Glomerular visceral epithelial cell (primary cell): ENCODE data around the gene CEP72.
"Not testable (repeated sequence)": the region's sequence is repeated elsewhere in the genome, so short reads cannot be mapped to it uniquely, and the experiment has no call there.

Experiments
- DNase-seq: peaks from one replicate; pipeline ENCODE4 v3.0.0-alpha.2; 2016; ENCODE audit errors: extremely low spot score

Gene CEP72

DNA sequence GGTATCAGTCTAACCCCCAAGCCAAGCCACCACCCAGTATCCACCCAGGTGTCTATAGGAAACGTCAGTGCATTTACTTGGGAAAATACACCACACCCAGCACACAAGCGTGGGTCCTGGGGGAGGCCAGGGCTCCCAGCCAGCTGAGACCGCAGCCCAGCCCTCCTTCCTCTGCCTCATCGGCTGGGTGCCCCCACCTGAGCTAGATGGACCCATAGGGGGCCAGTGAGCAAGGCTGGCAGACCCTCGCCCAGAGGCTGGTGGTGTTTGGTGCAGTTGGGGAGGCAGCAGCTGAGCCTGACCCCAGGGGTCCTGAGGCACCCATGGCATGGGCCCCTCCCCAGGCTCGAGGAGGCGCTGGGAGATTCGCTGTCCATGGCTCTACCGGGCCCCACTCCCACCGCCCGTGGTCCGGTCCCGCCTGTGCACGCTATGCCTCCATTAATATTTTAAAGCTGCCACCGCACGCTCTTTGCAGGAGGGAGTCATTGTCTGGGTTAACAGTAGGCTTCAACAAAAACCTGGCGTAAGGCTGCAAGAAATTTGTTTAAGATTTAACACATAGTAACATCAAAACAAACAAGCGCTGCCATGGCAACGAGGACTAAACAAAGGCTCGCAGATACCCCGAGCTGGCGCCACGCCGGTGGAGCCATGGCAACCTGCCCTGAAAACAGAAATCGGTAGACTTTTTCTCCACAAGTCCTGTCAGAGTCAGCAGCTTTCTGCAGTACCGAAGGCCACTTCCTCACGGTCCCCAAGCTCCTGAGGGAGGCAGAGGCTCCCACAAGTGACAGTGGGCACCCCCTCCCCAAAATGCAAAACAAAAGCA lies 60.4 kb downstream of the CEP72 start:
- DNase-seq, result peak; percentile 91

DNA sequence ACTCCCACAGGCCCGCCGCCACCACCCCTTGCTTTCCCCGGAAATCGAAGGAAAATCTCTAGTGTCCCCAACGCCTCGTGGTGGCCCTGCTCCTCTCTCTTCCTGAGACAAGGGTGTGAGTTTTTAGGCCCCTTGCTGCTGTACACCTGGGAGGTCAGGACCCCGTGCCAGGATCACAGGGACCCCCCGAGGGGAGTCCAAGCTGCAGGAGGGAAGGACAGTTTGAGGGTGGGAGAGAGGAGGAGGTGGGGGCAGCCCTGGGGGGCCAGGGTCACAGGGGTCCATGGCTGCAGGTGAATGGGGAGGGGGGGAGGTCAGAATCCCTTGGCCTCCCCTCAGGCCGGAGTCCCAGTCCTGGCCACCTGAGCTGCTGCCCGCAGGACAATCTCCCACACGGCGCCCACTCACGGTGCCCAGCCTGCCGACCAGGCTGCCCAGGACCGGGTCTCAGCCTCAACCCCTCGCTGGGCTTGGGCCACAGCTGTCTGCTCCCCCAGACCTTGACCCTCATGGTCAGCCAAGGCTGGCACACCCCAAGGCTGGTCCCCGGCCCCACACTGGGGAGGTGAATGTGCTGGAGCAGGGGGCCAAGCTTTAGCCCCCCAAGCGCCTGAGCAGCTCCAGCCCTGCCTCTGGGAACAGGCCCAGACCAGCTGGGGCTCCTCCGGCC lies 61.2 kb downstream of the CEP72 start:
- no peak for DNase-seq

DNA sequence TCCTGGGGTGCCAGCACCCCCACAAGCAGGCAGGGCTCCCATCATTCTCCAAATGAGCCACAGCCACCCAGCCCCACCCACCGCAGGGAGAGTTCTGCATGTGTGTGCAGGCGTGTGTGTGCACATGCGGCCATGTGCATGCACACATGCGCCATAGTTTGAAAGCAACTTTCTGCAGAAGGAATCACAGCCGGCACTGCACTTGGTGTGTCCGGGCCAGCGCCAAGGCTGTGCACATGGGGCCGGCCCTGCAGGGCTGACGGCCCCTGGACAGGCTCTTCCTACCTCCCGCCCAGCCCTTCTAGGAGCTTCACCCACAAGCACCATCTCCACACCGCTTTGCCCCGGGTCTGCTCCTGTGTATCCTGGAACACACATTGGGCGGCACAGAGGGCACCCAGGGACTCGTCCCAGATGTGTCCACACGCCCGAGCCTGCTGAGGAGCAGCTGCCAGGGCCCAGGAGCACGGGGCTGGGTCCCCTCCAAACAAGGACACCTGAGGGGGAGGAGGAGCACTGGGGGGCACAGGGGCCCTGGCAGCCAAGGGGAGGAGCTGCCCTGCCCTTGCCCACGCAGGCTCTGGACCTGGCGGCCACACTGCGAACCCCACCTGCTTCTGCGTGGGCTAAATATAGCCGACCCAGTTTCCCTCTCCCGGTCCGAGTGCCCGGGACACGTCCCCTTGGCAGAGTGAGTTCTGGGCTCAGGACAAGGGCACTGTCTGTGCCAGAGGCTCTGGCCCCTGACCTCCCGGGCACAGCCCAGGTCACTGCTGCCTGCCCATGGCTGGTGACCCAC lies 61.9 kb downstream of the CEP72 start:
- DNase-seq, result no peak

DNA sequence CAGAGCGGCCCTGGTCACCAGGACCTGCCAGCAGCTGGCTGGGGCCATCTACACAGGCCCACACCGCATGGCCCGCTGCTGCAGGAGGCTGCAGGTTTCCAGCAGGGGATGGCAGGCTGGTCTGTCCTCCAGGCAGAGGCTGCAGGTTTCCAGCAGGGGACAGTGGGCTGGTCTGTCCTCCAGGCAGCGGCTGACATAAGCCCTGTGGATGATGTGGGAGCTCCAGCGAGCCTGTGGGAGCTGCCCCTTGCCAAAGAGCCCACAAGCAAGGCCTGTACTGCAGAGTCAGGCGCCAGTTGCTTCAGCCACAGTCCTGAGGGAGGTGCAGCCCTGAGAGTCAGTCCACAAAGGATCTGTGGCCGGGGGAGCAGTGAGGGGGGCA lies 62.5 kb downstream of the CEP72 start:
- no peak for DNase-seq

DNA sequence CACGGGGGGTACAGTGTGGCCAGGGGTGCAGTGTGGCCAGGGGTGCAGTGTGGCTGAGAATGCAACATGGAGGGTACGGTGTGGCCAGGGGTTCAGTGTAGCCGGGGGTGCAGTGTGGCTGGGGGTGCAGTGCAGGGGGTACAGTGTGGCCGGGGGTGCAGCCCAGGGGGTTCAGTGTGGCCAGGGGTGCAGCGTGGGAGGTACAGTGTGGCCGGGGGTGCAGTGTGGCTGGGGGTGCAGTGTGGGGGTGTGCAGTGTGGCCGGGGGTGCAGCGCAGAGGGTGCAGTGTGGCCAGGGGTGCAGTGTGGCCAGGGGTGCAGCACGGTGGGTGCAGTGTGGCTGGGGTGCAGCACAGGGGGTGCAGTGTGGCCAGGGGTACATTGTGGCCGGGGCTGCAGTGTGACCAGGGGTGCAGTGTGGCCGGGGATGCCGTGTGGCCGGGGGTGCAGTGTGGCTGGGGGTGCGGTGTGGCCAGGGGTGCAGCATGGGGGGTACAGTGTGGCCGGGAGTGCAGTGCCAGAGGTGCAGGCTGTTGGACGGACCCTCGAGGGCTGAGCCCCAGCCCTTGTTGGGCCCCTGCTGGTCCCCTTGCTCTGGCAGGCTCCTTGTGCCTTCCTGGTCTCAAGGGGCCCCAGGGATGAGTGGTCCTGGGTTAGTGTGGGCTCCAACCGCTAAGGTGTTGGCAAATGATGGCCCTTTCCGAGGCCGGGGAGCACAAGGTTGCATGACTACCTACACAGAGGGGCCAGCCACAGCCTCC lies 63.2 kb downstream of the CEP72 start:
- no peak for DNase-seq

DNA sequence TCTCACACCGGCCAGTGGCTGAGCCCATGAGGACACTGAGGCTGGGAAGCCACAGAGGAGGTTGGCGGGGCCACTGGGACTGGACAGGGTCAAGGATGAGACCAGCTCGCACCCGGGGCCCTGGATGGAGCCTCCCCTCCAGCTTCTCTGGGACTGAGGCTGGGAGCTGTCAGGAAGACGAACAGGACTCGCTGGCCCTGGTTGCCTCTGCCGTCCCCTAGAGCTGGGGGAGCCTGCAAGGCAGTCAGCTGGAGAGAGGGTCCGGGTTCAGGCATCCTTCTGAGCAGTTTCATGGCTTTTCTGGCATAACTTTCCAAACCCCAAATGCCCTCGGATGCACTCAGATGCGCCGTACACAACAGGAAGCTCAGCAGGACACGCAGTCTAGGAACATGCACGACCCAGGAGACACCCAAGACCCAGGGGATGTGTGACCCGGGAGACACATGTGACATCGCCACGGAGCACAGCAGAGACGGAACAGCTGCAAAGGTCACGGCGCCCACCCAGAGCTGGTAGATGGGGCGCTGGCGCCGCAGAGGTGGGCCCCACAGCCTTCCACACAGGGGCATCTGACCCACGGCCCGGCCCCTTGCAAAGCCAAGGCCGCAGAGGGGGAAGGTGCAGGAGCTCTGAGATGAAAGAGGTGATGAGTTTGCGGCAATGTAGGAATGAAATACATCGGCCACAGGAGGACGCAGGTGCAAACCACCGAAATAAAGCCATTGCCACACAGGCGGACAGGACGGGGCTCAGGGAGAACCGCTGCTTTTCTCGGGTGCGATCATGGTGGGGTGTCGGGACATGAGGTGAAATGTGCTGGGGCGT lies 63.9 kb downstream of the CEP72 start:
- DNase-seq, result no peak

DNA sequence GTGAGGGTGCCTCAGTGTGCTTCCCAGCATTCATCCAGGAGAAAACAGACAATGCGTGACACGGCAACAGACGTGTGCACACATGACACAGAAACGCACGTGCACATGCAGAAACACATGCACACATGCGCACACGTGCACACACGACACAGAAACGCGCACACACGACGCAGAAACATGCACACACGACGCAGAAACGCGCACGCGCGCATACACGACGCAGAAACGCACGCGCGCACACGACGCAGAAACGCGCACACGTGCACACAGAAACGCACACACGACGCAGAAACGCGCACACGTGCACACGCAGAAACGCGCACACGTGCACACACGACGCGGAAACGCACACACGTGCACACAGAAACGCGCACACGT lies 64.5 kb downstream of the CEP72 start:
- no peak for DNase-seq

DNA sequence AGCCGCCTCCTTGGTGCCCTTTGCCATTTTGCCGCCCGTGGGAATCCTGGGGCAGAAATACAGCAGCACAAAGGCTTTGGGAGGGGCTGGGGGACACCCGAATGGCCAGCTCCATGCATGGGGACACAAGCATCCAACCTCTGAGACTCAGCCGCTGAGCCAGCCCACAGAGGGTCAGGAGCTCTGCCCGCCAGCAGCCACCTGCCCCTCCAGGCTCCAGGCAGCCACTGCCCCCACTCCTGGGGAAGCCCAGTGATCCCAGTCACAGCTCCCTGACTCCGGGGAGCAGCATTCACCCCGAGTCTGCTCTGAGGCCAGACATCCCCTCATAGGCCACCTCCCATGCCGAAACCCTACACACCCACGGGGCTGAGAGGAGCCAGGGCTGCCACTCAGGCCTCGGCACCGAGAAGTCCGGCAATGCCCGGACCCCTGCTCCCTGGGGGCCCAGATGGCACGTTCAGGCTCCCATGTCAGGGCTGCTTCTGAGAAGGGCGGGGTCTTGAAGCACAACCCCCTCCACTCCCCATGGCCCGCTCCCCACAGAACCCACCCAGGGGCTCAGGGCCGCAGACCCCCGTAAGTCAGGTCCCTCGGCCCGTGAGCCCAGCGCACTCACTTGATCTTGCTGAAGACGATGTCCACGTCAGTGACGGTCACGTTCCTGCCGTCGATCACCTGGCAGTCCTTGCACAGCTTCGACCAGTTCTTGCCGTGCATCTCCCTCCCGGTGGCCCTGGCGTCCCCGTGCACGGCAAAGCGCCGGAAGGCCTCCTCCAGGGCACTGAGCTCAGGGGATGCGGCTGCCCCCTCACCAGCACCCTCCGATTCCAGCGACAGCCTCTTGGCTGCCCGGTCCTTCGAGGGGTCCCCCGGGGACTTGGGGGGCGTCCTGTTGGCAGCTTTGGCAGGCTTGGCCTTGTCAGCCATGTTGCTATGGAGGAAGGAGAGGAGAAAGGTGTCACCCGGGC lies 65.3 kb downstream of the CEP72 start:
- no peak for DNase-seq

DNA sequence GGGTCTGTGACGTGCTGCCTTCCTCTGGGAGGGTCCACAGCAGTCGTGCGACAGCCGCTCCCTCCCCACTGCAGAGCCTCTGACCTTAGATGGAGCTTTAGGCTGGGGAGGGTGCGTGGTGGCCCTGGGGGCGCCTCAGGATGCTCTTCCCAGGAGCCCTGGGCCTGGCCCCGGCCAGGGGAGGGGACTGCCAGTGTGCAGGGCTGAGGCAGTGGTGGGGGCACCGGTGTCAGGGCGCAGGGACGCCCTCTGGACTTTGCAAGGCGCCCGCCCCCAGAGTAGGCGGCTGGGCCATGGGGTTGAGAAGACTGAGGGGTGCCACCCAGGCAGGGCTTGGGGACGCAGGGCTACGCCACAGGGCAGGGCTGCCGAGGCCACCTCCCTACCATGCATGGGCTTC lies 66.4 kb downstream of the CEP72 start:
- not testable (repeated sequence) for DNase-seq

DNA sequence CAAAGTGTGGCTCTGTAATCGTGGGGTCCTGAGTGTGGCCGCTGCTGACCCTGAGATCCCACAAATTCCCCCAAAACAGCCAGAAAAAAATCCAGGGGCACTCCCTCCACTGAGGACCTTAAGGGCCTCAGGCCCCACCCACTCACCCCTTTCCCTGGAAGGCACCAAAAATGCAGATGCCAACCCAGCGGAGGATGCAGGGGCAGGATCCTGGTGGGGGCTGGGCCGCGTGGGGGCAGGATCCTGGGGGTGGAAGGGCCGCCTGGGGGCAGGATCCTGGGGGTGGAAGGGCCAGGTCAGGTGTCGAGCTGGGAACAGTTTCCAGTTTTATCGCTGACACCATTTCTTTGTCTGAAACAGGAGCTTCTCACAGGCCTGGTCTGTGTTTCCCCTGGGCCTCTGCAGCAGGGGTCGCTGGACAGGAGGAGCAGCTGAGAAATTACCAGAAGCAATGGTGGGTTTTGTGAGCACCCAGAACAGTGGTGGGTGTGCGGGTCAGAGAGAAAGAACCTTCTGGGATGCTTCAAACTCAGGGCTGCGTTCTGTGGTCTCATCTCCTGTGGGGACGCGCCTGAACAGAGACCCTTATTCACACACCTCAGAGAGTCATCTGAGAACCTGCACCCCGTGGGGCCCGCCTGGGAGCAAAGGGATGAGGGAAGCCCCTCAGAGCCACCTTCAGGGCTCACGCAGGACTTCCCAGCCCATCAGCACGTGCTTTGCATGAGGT lies 67.2 kb downstream of the CEP72 start:
- DNase-seq, result not testable (repeated sequence)

DNA sequence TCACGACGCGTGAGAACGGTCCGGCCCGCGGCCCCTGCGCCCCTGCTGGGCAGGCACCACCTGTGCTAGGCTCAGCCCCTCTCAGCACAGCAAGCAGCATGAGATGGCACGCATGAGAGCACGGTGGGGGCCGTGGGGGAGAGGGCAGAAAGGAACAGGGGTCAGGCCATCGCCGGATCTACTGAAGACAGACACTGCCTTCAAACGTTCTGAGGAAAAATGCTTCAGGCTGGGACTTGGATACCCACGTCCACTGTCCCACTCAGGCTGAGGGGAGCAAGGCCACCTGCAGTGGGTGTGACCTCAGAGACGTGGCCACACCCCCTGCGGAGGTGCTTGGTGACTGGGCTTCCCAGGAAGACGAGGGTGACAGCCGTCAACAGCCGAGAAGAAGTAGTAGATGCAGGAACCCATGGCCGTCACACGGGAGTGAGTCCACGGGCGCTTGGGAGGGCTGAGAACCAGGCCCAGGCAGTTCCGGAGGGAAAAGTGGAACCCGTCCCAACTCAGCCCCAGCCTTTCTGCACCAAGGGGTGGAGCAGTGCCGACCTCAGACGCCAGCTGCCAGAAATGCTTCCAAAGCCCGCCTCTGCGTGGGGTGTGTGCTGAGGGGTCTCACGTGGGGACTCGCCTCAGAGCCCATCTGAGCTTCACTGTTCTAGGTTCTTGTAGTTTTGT lies 68.1 kb downstream of the CEP72 start:
- not testable (repeated sequence) for DNase-seq

DNA sequence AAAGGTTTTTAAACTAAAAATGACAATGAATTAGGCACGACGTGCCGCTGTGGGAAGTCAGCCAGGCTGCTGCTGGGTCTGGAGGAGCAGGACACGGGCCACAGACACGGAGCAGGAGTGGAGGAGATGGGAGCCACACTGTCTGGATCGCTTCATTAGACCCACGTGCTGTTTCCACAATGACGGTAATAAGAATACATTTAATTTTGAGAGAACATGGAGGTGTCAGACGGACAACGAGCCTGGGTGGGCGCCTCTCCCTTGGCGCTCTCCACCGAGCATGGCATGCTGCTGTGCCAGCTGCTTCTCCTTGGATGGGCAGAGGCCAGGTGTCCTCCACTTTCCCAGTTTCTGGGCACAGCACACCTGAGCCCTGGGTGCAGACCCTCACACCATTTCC lies 68.7 kb downstream of the CEP72 start:
- DNase-seq, result not testable (repeated sequence)

DNA sequence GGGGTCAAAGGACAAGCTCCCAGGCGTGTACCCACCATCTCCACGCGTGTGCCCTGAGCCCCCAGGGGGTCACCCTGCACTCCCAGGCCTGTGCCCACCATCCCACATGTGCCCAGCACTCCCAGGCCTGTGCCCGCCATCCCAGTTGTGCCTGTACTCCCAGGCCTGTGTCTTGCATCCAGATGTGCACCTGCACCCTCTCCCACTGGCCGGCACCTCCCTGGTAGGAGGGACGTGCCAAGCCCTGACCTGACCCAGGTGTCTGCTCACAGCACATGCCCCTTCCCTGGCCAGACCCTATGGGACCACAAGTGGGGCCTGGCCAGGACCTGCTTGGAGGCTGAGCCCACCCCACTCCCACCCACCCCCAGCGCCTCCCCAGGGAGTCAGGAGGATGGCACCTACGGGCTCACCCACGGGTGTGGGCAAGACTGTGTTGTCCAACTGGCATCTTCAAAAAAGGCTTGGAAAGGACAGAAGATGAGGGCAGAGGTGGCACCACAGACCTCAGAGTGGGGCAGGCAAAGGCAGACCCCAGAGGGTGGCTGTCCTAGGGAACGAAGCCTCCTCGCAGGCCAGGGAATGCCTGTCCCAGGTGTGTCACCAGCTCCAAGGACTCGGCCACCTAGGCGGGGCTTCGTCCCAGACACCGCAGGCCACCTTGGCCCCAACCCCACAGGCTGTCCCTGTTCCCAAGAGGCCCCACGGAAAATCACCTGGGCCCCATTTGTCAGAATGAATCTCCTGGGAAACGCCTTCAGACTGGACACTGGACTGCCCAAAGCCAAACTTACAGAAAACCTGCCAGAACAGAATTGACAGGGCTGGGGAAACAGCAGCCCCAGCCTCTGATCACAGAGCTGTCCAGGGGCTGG lies 69.4 kb downstream of the CEP72 start:
- DNase-seq, result not testable (repeated sequence)

DNA sequence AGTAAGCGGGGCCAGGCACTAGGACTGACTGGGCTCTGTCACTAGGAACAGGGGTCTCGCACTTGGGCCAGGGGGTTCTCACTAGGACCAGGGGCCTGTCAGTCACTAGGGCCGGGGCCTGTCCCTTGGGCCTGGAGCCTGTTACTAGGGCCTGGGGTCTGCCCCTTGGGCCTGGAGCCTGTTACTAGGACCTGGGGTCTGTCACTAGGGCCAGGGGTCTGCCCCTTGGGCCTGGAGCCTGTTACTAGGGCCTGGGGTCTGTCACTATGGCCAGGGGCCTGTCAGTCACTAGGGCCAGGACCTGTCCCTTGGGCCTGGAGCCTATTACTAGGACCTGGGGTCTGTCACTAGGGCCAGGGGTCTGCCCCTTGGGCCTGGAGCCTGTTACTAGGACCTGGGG lies 70.1 kb downstream of the CEP72 start:
- not testable (repeated sequence) for DNase-seq

DNA sequence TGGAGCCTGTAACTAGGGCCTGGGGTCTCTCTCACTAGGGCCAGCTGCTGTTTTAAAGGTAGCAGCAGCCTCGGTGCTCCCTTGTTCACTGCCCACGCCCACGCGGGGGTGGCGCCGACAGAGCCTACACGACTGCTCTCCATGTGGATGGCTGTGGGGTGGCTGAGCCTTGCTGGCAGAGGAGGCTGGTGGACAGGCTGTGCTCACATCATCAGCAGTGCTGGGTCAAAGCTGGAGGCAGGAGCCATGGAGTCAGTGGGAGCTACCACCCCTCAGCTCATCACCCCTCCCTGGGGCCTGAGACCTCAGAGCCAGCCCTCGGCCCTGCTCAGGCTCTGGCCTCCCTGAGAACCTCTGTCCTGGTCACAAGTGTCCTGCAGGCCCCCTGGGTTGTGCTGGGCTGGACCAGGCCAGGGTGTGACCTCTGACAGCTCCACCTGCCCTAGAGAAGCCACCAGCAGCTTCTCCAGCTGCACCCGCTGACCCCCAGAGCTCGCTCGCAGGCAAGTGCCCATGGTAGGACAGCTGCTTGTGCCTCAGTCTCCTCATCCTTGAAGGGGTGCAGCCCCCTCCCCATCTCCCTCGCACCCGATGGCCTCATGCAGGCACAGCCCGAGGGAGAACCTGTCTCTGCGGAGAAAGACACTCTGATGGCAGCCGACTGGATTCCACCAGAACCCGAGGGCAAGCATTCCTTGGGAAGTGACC lies 70.7 kb downstream of the CEP72 start:
- DNase-seq, result not testable (repeated sequence)

DNA sequence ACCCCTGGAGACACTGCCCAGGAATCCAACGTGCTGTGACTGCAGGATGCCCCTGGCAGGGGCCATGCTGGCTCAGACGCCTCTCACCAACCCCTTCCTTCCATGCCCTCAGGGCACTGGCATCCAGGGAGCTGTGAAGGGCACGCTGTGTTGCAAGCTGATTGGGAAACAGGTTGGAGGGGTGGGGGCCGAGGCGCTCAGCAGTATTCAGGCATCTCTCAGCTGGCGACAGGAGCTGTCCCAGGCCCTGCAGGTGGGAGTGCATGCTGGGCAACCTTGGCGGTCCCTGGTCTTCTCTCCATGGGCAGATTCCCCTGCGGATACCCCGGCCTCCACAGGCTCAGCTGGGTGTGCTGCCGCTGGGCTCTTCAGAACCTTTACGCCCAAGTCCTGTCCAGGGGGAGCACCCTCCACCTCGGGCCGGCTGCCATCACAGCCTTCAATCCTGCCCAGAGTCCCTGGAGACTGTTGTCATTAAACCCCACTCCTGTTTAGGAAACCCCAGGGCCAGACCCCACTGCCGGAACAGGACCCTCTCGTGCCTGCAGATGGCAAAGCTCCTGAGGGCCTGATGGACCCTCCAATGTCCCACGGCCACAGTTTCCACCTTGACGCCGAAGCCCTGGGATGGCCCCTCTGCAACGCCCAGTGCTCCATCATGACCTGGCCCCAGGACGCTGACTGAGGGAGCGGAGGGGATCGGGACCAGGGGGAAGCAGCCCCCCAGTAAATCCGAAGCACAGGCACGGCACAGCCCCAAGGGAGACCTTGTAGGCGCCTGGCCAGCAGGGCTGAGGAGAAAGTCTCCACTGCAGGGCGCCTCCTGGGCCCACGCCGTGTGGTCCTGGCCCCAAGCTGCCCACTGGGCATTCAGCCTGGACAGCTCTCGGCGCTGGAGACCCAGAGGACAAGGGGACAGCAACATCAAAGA lies 71.7 kb downstream of the CEP72 start:
- no peak for DNase-seq
